ENCODE results near the gene FGR. TPM values are rescaled to one million over a fixed set of nuclear protein-coding genes. Genes with fewer than 3 reads are reported as not detected.
A peak's percentile ranks its signal among the peaks of the same experiment; 100 is the strongest.

The FGR gene
- total RNA-seq, 1 donor: 0.18 TPM

- peak within 1 kb of the TSS; percentile 96 for H3K4me3 ChIP-seq (ENCODE audit: low read depth, low read length)
- no peak for TF ChIP-seq CTCF (IDR thresholded peaks at IDR 0.05; ENCODE audit: insufficient read depth, low read length)
- DNase-seq (ENCODE audit: low read depth): peak; percentile 84
Observed at GRCh38 chr1:27603681-27604578, 31.1 kb downstream of the FGR start, which contains the start of gene AHDC1. Gene AHDC1 (minus strand): TSS chr1:27604144. CDS start chr1:27552115, 52,029 bp downstream.

- peak overlapping the region; percentile 96 for H3K4me3 ChIP-seq (ENCODE audit: low read depth, low read length)
- DNase-seq (ENCODE audit: low read depth): no peak
- no peak for TF ChIP-seq CTCF (IDR thresholded peaks at IDR 0.05; ENCODE audit: insufficient read depth, low read length)
Observed at GRCh38 chr1:27603309-27603680, 31.7 kb downstream of the FGR start.

GRCh38 chr1:27602462-27603308 is 32.3 kb downstream of the FGR start:
- TF ChIP-seq CTCF (IDR thresholded peaks at IDR 0.05; ENCODE audit: insufficient read depth, low read length): no peak
- no peak for DNase-seq (ENCODE audit: low read depth)
- peak overlapping the region; percentile 96 for H3K4me3 ChIP-seq (ENCODE audit: low read depth, low read length)

GRCh38 chr1:27601771-27602461 is 33.1 kb downstream of the FGR start:
- DNase-seq (ENCODE audit: low read depth): no peak
- TF ChIP-seq CTCF (IDR thresholded peaks at IDR 0.05; ENCODE audit: insufficient read depth, low read length): no peak
- peak overlapping the region; percentile 96 for H3K4me3 ChIP-seq (ENCODE audit: low read depth, low read length)

GRCh38 chr1:27601321-27601770 is 33.6 kb downstream of the FGR start:
- H3K4me3 ChIP-seq (ENCODE audit: low read depth, low read length): peak overlapping the region; percentile 96
- no peak for DNase-seq (ENCODE audit: low read depth)
- no peak for TF ChIP-seq CTCF (IDR thresholded peaks at IDR 0.05; ENCODE audit: insufficient read depth, low read length)

- peak overlapping the region; percentile 32 for H3K4me3 ChIP-seq (ENCODE audit: low read depth, low read length)
- no peak for TF ChIP-seq CTCF (IDR thresholded peaks at IDR 0.05; ENCODE audit: insufficient read depth, low read length)
- DNase-seq (ENCODE audit: low read depth): no peak
Observed at GRCh38 chr1:27600498-27601175, 34.3 kb downstream of the FGR start.
